Hepatocyte (in vitro differentiated cells): ENCODE measurements around the gene MST1R.

Experiments used
- CTCF ChIP-seq: fragments of 200-600 bp; sonication (generic); IDR thresholded peaks from 2 replicates; pipeline ENCODE4 v1.5.1; 2016; ENCODE audit warnings: antibody characterized with exemption, mild to moderate bottlenecking; ENCODE audit not compliant: poor library complexity
- EZH2 ChIP-seq: fragments of 200-600 bp; sonication (generic); IDR thresholded peaks from 2 replicates; pipeline ENCODE4 v1.6.1; 2016; ENCODE audit warnings: antibody characterized with exemption, mild to moderate bottlenecking, borderline replicate concordance
- EZH2phosphoT487 ChIP-seq: fragments of 200-600 bp; sonication (generic); IDR thresholded peaks from one replicate; pipeline ENCODE4 v1.6.1; 2018; ENCODE audit warnings: antibody characterized with exemption, mild to moderate bottlenecking, low read depth, moderate library complexity; ENCODE audit not compliant: unreplicated experiment, severe bottlenecking

- no peak for TF ChIP-seq EZH2
- TF ChIP-seq CTCF = no peak
- no peak for TF ChIP-seq EZH2phosphoT487
Measured at GRCh38 chr3:49880581-49881315, 22.9 kb downstream of the MST1R start.
